ENCODE measurements around the gene GAK.
"Not testable (repeated sequence)": the region's sequence is repeated elsewhere in the genome, so short reads cannot be mapped to it uniquely, and the experiment has no call there.

Gene GAK

GRCh38 chr4:931960-932712 lies at the start of gene GAK, which contains the start of gene TMEM175:
Gene GAK, minus strand, starts transcription at chr4:932316. Its CDS starts 129 bp downstream, at chr4:932187.
Gene TMEM175, plus strand, starts transcription at chr4:932460. Its CDS starts 15,280 bp downstream, at chr4:947740.
- peak; percentile 83 to 94 for DNase-seq (ENCODE audit: extremely low read depth in 1 of 2, low read depth in 1 of 2)

DNA sequence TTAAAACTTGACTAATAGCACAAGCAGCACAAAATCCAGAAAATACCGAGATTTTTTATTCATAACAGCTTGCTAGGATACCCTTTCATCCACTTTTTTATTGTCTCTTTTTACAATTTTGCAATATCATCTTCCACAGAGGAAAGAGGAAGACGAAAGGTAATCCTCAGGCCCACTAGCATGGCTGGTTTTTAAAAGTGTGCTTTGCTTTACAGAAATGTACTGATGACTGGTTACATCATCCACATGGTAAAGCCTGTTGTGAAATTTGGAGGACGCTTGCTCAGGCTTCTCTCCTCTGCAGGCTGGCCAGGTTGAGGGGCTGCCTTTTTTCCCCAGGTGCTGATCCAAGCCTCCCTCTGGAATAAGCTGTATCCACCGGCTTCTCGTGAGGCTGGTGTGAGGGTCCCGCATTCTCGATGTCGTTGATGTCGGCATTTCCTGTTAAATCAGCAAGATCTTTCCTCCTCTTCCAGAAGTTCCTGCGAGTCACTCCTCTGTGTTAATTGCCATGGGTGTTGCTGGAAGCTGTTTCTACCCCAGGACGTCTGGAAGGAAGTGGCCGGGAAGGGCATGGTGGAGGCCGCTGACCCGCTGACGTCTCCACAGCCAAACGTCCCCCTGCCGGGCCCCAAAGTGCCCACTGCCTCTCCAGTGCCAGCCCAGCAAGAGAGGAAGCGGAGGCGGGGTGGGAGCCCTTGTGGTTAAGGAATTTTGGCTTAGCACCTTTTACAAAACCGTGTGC lies 47.0 kb upstream of the GAK start:
- DNase-seq (ENCODE audit: extremely low read depth in 1 of 2, low read depth in 1 of 2): no peak

DNA sequence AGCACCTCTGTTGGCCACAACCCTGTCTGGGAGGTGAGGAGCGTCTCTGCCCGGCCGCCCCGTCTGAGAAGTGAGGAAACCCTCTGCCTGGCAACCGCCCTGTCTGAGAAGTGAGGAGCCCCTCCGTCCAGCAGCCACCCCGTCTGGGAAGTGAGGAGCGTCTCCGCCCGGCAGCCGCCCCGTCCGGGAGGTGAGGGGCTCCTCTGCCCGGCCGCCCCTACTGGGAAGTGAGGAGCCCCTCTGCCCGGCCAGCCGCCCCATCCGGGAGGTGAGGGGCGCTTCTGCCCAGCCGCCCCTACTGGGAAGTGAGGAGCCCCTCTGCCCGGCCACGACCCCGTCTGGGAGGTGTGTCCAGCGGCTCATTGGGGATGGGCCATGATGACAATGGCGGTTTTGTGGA lies 43.9 kb upstream of the GAK start:
- DNase-seq (ENCODE audit: extremely low read depth in 1 of 2, low read depth in 1 of 2): not testable (repeated sequence)

- no peak for DNase-seq (ENCODE audit: extremely low read depth in 1 of 2, low read depth in 1 of 2)
These were observed 42.6 kb upstream of the GAK start for GRCh38 chr4:974668-975067.

GRCh38 chr4:973431-974397 lies 41.6 kb upstream of the GAK start, which contains the start of gene DGKQ:
Gene DGKQ, minus strand, starts transcription at chr4:973569. Its CDS starts 87 bp downstream, at chr4:973482.
- peak; percentile 59 to 88 for DNase-seq (ENCODE audit: extremely low read depth in 1 of 2, low read depth in 1 of 2)

DNA sequence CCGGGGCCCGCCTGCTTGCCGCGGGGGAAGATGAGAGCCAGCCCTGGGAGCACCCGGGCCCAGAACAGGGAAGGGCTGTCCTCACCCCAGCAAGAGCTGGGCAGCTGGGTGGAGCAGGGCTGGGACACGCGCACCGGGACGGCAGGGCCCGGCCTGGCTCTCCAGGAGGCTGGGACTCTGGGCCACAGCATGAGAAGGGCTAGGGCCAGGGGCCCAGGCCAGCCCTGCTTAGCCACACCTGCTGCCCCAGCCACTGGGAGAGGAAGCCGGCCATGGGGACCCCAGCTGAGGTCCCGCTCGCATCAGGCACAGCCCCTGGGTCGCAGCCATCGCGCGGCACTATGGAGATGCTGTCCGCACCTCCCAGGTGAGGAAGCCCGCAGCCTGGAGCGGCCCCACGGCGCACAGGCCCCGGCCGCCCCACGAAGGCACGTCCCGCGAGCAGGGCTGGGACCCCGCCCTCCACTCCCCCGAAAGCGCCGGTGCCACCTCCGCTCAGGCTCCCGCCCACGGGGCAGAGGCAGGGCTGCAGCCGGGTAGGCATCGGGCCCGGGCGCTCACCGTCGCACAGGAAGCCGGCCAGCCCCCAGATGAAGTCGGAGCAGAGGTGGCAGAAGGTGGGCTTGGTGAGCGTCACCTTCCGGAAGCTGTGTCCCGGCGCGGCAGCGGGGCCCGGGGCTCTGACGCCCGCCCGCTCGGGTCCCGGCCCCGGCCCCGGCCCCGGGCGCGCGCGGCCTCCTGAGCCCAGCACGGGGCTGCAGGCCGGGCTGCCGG lies 40.7 kb upstream of the GAK start:
- peak; percentile 25 to 49 for DNase-seq (ENCODE audit: extremely low read depth in 1 of 2, low read depth in 1 of 2)

GRCh38 chr4:971666-972500 lies 39.8 kb upstream of the GAK start:
- DNase-seq (ENCODE audit: extremely low read depth in 1 of 2, low read depth in 1 of 2): no peak

DNA sequence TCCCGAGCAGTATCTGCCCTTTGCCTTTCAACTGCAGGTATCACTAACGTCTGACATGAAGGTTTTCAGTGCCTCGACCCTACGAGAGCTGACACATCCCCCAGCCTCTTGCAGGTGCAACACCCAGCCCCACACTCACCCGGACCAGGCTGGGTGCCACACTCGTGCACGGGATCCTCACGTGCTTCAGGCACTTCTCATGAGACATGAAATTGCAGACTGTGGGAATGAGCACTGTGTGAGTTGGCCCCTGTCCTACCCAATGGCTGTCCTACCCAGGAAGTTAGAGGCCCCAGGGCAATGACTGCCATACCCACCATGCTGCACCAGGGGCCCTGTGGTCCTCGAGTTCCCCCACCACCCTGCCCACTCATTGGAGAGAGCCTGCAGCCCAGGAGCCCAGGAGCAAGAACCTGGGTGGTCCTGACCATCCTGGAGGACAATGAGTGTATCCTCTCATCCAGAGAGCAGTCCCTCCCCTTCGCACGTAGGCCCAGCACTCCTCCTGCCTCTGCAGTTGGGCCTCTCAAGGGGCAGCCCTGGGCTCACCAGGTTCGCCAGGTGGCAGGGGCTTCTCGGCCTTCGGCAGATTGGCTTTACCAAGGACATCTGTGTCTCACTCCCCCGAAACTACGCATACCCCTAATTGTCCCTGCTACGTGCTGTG lies 38.9 kb upstream of the GAK start:
- DNase-seq (ENCODE audit: extremely low read depth in 1 of 2, low read depth in 1 of 2): no peak

DNA sequence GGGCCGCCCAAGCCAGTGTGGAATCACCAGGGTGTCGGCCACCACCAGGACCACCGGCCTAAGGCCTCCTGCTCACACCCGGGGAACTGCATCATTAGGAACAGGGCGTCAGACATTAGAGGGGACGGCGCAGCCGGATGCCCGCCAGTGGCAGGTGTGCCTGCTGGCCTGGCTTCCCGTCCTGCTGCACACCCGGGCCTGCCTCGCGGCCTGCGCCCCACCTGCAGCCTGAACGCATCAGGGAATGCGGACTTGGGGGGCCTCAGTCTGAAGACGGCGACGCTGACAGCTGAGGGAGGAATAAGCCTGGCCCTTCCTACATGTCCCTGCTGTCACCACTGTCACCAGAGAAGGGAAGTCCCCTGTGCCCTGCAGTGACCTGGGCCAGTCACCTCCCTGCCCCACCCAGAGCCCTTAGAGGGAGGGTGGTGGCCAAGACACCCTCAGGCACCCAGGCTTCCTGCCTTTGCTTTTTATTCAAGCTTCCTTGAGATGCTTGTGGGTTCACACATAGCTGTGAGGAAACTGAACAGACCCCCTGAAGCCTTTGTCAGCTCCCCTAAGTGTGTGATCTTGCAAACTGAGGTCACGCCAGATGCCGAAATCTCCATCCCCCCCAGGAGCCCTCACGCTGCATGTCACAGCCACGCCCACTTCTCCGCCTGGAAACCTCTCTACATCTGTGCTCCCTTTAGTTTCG lies 38.1 kb upstream of the GAK start:
- DNase-seq (ENCODE audit: extremely low read depth in 1 of 2, low read depth in 1 of 2): peak in 1 of 2 donors; percentile 48

DNA sequence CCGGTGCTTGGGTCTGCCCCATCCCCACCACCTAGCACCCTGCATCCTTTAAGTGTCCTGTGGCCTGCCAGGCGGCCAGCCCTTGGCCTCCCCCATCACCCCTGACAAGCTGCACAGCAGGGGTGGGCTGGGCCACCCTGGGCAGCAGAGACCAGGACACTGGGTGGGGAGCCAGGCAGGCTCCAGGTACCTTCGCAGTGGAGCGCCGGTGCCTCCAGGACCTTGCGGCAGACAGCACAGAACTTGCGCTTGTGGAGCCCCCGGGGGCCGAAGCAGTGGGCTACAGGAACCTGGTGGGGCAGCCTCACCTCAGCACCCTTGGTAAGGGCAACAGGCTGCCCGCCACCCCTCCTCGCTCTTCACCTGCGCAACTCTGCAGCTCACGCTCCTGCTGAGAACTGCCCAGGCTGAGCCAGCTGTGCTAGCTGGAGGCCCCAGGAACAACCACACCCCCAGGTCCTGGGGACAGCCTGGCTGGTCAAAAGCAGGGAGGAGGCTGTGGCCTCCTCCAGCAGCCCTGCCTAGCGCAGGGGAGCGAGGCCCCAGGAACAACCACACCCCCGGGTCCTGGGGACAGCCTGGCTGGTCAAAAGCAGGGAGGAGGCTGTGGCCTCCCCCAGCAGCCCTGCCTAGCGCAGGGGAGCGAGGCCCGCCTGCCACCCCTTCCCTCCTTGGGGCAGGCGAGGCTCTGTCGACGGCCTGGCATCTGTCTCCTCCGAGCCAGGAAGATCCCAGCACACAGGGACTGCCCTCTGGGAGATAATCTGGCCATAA lies 36.7 kb upstream of the GAK start:
- no peak for DNase-seq (ENCODE audit: extremely low read depth in 1 of 2, low read depth in 1 of 2)

DNA sequence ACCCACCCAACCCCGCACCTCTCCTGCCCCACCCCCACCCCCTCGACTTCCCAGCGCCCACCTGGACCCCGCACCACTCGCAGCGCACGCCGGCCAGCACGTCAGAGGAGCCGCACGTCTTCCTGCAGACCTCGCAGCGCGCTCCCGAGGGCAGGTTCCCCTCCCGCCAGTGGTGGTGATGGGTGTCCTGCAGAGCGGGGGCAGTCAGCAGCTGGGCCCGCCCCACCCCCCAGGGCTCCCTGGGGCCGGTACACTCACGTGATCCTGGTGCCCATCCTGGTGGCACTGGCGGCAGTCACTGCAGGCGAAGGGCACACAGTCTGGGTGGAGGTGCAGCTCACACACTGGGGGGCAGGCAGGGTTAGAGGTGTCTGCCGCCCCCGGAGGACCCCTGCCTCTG lies 36.1 kb upstream of the GAK start:
- no peak for DNase-seq (ENCODE audit: extremely low read depth in 1 of 2, low read depth in 1 of 2)

GRCh38 chr4:967113-968104 lies 35.3 kb upstream of the GAK start:
- no peak for DNase-seq (ENCODE audit: extremely low read depth in 1 of 2, low read depth in 1 of 2)

- no peak for DNase-seq (ENCODE audit: extremely low read depth in 1 of 2, low read depth in 1 of 2)
These were observed 34.4 kb upstream of the GAK start for GRCh38 chr4:966266-967112.

GRCh38 chr4:965766-966134 lies 33.6 kb upstream of the GAK start:
- no peak for DNase-seq (ENCODE audit: extremely low read depth in 1 of 2, low read depth in 1 of 2)

GRCh38 chr4:965048-965765 lies 33.1 kb upstream of the GAK start:
- no peak for DNase-seq (ENCODE audit: extremely low read depth in 1 of 2, low read depth in 1 of 2)
